Bronchial epithelial cell (primary cell): ENCODE results near the gene PRAME. TPM values are rescaled to one million over a fixed set of nuclear protein-coding genes. Genes with fewer than 3 reads are reported as not detected.

Experiments
- DNase-seq: peaks from one replicate; pipeline ENCODE4 v3.0.0-alpha.2; 2010; ENCODE audit warnings: low read depth
- FAIRE-seq: peaks from 2 replicates; lab custom pipeline; 2011; peaks lifted over from hg19 to GRCh38; lab: Jason Lieb, UNC
- H3K27me3 ChIP-seq: 2 replicates; pipeline ENCODE4 v1.5.1; 2011; ENCODE audit warnings: low read length; ENCODE audit not compliant: control insufficient read depth, insufficient read depth
- H3K36me3 ChIP-seq: 2 replicates; pipeline ENCODE4 v1.5.1; 2011; ENCODE audit warnings: low read length; ENCODE audit not compliant: control insufficient read depth, insufficient read depth
- H3K4me3 ChIP-seq: 2 replicates; pipeline ENCODE4 v1.5.1; 2011; ENCODE audit warnings: mild to moderate bottlenecking, low read depth, low read length, control low read depth
- CTCF ChIP-seq: IDR thresholded peaks from 2 replicates; pipeline ENCODE4 v1.5.1; 2011; ENCODE audit warnings: mild to moderate bottlenecking, moderate library complexity, low read length, control low read depth, inconsistent platforms; ENCODE audit not compliant: insufficient read depth, severe bottlenecking
- total RNA-seq: library from RNA; depleted of rRNA; stranded (reverse); fragments of >200 nt; gene quantifications from 2 replicates; pipeline ENCODE4 v1.2.1, GENCODE V29; 2014

The PRAME gene
- total RNA-seq, 1 donor from 2014 or later: not detected

GRCh38 chr22:22593250-22593649 is 34.2 kb upstream of the PRAME start:
- Histone ChIP-seq H3K36me3 (no peaks in the 10 kb centered on the region), H3K27me3 (no peaks in the 10 kb centered on the region), H3K4me3 (no peak overlapping the region)
- DNase-seq: no peak
- no peak for TF ChIP-seq CTCF
- no peak for FAIRE-seq

- TF ChIP-seq CTCF: no peak
- no peaks in the 10 kb centered on the region for H3K27me3 ChIP-seq
- no peak overlapping the region for H3K4me3 ChIP-seq
- H3K36me3 ChIP-seq: no peaks in the 10 kb centered on the region
- DNase-seq (peak; percentile 2), FAIRE-seq (no peak)
Measured at GRCh38 chr22:22591348-22592299, 32.6 kb upstream of the PRAME start.

GRCh38 chr22:22590136-22590891 is 31.2 kb upstream of the PRAME start:
- Histone ChIP-seq H3K27me3 (no peaks in the 10 kb centered on the region), H3K36me3 (no peaks in the 10 kb centered on the region), H3K4me3 (no peak overlapping the region)
- FAIRE-seq: no peak
- no peak for DNase-seq
- no peak for TF ChIP-seq CTCF

GRCh38 chr22:22588485-22589164 is 29.6 kb upstream of the PRAME start:
- no peaks in the 10 kb centered on the region for H3K27me3 ChIP-seq
- DNase-seq (no peak), FAIRE-seq (no peak)
- TF ChIP-seq CTCF: no peak
- H3K4me3 ChIP-seq: no peak overlapping the region
- no peaks in the 10 kb centered on the region for H3K36me3 ChIP-seq

- H3K4me3 ChIP-seq: no peak overlapping the region
- no peak for DNase-seq
- H3K27me3 ChIP-seq: no peaks in the 10 kb centered on the region
- no peaks in the 10 kb centered on the region for H3K36me3 ChIP-seq
- no peak for FAIRE-seq
- TF ChIP-seq CTCF: no peak
Measured at GRCh38 chr22:22587577-22588188, 28.6 kb upstream of the PRAME start.
